ENCODE measurements around the gene TENM4. TPM values are rescaled to one million over a fixed set of nuclear protein-coding genes. Genes with fewer than 3 reads are reported as not detected.

Gene TENM4
- total RNA-seq, 1 experiment from 2014 or later = 25.0 TPM

DNA sequence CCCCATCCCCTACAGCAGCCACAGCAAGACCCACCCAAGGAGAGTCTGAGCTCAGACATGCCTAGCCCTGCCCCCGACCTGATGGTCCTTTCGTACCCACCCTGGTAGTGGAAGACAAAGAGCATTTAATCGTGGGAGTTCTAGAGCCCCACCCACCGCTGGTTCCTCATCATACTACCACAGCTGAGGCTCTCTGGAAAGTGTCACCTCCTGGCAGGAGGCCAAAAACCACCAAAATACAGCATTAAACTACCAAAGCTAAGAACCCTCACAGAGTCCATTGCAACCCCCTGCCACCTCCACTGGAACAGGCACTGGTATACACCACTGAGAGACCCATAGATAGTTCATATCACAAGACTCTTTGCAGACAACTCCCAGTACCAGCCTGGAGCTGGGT, 311.1 kb downstream of the TENM4 start:
- ChIA-PET POLR2A (no interaction called here), CTCF (no interaction called here)
- DNase-seq (ENCODE audit: low spot score) (no peak), ATAC-seq (no peak)
- H3K36me3 Mint-ChIP-seq = peaks cover 43% of the 10 kb centered on the region
- no peak overlapping the region for H3K4me3 Mint-ChIP-seq
- peaks cover 5% of the 10 kb centered on the region; the same call in 1 of the 2 replicates for H3K27me3 Mint-ChIP-seq (ENCODE audit: low read depth)
- H3K9me3 Mint-ChIP-seq = peaks cover 54% of the 10 kb centered on the region
- no peak overlapping the region for H3K27ac Mint-ChIP-seq
- H3K4me1 Mint-ChIP-seq = no peaks in the 10 kb centered on the region
- TF ChIP-seq ZNF416 (CRISPR knock-in tag; IDR thresholded peaks at IDR 0.05) (no peak), CREB1 (CRISPR knock-in tag; IDR thresholded peaks at IDR 0.05) (no peak)
- TF ChIP-seq, protein P1, sequence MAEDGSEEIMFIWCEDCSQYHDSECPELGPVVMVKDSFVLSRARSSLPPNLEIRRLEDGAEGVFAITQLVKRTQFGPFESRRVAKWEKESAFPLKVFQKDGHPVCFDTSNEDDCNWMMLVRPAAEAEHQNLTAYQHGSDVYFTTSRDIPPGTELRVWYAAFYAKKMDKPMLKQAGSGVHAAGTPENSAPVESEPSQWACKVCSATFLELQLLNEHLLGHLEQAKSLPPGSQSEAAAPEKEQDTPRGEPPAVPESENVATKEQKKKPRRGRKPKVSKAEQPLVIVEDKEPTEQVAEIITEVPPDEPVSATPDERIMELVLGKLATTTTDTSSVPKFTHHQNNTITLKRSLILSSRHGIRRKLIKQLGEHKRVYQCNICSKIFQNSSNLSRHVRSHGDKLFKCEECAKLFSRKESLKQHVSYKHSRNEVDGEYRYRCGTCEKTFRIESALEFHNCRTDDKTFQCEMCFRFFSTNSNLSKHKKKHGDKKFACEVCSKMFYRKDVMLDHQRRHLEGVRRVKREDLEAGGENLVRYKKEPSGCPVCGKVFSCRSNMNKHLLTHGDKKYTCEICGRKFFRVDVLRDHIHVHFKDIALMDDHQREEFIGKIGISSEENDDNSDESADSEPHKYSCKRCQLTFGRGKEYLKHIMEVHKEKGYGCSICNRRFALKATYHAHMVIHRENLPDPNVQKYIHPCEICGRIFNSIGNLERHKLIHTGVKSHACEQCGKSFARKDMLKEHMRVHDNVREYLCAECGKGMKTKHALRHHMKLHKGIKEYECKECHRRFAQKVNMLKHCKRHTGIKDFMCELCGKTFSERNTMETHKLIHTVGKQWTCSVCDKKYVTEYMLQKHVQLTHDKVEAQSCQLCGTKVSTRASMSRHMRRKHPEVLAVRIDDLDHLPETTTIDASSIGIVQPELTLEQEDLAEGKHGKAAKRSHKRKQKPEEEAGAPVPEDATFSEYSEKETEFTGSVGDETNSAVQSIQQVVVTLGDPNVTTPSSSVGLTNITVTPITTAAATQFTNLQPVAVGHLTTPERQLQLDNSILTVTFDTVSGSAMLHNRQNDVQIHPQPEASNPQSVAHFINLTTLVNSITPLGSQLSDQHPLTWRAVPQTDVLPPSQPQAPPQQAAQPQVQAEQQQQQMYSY (CRISPR knock-in tag; IDR thresholded peaks at IDR 0.05) = no peak
- TF ChIP-seq, protein P2, sequence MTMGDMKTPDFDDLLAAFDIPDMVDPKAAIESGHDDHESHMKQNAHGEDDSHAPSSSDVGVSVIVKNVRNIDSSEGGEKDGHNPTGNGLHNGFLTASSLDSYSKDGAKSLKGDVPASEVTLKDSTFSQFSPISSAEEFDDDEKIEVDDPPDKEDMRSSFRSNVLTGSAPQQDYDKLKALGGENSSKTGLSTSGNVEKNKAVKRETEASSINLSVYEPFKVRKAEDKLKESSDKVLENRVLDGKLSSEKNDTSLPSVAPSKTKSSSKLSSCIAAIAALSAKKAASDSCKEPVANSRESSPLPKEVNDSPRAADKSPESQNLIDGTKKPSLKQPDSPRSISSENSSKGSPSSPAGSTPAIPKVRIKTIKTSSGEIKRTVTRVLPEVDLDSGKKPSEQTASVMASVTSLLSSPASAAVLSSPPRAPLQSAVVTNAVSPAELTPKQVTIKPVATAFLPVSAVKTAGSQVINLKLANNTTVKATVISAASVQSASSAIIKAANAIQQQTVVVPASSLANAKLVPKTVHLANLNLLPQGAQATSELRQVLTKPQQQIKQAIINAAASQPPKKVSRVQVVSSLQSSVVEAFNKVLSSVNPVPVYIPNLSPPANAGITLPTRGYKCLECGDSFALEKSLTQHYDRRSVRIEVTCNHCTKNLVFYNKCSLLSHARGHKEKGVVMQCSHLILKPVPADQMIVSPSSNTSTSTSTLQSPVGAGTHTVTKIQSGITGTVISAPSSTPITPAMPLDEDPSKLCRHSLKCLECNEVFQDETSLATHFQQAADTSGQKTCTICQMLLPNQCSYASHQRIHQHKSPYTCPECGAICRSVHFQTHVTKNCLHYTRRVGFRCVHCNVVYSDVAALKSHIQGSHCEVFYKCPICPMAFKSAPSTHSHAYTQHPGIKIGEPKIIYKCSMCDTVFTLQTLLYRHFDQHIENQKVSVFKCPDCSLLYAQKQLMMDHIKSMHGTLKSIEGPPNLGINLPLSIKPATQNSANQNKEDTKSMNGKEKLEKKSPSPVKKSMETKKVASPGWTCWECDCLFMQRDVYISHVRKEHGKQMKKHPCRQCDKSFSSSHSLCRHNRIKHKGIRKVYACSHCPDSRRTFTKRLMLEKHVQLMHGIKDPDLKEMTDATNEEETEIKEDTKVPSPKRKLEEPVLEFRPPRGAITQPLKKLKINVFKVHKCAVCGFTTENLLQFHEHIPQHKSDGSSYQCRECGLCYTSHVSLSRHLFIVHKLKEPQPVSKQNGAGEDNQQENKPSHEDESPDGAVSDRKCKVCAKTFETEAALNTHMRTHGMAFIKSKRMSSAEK (CRISPR knock-in tag; IDR thresholded peaks at IDR 0.05; ENCODE audit: borderline replicate concordance) = no peak
- TF ChIP-seq, protein P3, sequence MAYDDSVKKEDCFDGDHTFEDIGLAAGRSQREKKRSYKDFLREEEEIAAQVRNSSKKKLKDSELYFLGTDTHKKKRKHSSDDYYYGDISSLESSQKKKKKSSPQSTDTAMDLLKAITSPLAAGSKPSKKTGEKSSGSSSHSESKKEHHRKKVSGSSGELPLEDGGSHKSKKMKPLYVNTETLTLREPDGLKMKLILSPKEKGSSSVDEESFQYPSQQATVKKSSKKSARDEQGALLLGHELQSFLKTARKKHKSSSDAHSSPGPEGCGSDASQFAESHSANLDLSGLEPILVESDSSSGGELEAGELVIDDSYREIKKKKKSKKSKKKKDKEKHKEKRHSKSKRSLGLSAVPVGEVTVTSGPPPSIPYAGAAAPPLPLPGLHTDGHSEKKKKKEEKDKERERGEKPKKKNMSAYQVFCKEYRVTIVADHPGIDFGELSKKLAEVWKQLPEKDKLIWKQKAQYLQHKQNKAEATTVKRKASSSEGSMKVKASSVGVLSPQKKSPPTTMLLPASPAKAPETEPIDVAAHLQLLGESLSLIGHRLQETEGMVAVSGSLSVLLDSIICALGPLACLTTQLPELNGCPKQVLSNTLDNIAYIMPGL (CRISPR knock-in tag; IDR thresholded peaks at IDR 0.05) = no peak

DNA sequence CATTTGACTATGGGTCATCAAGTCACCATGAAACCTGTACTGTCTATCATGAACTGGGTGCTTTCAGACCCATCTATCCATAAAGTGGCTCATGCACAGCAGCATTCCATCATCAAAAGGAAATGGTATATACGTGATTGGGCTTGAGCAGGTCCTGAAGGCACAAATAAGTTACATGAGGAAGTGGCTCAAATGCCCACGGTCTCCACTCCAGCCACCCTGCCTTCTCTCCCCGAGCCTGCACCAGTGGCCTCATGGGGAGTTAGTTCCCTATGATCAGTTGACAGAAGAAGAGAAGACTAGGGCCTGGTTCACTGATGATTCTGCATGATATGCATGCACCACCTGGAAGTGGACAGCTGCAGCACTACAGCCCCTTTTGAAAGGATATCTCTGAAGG, 312.5 kb downstream of the TENM4 start:
- H3K4me1 Mint-ChIP-seq = no peaks in the 10 kb centered on the region
- ChIA-PET CTCF (no interaction called here), POLR2A (no interaction called here)
- no peak for ATAC-seq
- peaks cover 54% of the 10 kb centered on the region for H3K9me3 Mint-ChIP-seq
- H3K27ac Mint-ChIP-seq = no peak overlapping the region
- no peak overlapping the region for H3K4me3 Mint-ChIP-seq
- DNase-seq (ENCODE audit: low spot score) = no peak
- peaks cover 43% of the 10 kb centered on the region for H3K36me3 Mint-ChIP-seq
- peaks cover 5% of the 10 kb centered on the region; the same call in 1 of the 2 replicates for H3K27me3 Mint-ChIP-seq (ENCODE audit: low read depth)
- TF ChIP-seq GTF2I (CRISPR knock-in tag; conservative IDR thresholded peaks at IDR 0.05) (no peak), ZNF232 (CRISPR knock-in tag; IDR thresholded peaks at IDR 0.05) (no peak), MYBL2 (CRISPR knock-in tag; IDR thresholded peaks at IDR 0.05) (no peak), MXD4 (CRISPR knock-in tag; IDR thresholded peaks at IDR 0.05; ENCODE audit: borderline replicate concordance) (no peak), ZNF138 (CRISPR knock-in tag; conservative IDR thresholded peaks at IDR 0.05) (no peak), JAZF1 (CRISPR knock-in tag; IDR thresholded peaks at IDR 0.05) (no peak)
- TF ChIP-seq, protein P4, sequence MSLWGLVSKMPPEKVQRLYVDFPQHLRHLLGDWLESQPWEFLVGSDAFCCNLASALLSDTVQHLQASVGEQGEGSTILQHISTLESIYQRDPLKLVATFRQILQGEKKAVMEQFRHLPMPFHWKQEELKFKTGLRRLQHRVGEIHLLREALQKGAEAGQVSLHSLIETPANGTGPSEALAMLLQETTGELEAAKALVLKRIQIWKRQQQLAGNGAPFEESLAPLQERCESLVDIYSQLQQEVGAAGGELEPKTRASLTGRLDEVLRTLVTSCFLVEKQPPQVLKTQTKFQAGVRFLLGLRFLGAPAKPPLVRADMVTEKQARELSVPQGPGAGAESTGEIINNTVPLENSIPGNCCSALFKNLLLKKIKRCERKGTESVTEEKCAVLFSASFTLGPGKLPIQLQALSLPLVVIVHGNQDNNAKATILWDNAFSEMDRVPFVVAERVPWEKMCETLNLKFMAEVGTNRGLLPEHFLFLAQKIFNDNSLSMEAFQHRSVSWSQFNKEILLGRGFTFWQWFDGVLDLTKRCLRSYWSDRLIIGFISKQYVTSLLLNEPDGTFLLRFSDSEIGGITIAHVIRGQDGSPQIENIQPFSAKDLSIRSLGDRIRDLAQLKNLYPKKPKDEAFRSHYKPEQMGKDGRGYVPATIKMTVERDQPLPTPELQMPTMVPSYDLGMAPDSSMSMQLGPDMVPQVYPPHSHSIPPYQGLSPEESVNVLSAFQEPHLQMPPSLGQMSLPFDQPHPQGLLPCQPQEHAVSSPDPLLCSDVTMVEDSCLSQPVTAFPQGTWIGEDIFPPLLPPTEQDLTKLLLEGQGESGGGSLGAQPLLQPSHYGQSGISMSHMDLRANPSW (CRISPR knock-in tag; conservative IDR thresholded peaks at IDR 0.05; ENCODE audit: low read depth) = no peak
- TF ChIP-seq, protein P5, sequence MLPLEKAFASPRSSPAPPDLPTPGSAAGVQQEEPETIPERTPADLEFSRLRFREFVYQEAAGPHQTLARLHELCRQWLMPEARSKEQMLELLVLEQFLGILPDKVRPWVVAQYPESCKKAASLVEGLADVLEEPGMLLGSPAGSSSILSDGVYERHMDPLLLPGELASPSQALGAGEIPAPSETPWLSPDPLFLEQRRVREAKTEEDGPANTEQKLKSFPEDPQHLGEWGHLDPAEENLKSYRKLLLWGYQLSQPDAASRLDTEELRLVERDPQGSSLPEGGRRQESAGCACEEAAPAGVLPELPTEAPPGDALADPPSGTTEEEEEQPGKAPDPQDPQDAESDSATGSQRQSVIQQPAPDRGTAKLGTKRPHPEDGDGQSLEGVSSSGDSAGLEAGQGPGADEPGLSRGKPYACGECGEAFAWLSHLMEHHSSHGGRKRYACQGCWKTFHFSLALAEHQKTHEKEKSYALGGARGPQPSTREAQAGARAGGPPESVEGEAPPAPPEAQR (CRISPR knock-in tag; IDR thresholded peaks at IDR 0.05) = no peak
- TF ChIP-seq, protein P6, sequence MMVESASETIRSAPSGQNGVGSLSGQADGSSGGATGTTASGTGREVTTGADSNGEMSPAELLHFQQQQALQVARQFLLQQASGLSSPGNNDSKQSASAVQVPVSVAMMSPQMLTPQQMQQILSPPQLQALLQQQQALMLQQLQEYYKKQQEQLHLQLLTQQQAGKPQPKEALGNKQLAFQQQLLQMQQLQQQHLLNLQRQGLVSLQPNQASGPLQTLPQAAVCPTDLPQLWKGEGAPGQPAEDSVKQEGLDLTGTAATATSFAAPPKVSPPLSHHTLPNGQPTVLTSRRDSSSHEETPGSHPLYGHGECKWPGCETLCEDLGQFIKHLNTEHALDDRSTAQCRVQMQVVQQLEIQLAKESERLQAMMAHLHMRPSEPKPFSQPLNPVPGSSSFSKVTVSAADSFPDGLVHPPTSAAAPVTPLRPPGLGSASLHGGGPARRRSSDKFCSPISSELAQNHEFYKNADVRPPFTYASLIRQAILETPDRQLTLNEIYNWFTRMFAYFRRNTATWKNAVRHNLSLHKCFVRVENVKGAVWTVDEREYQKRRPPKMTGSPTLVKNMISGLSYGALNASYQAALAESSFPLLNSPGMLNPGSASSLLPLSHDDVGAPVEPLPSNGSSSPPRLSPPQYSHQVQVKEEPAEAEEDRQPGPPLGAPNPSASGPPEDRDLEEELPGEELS (CRISPR knock-in tag; IDR thresholded peaks at IDR 0.05) = no peak
- TF ChIP-seq, protein P7, sequence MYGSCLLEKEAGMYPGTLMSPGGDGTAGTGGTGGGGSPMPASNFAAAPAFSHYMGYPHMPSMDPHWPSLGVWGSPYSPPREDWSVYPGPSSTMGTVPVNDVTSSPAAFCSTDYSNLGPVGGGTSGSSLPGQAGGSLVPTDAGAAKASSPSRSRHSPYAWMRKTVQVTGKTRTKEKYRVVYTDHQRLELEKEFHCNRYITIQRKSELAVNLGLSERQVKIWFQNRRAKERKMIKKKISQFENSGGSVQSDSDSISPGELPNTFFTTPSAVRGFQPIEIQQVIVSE (CRISPR knock-in tag; IDR thresholded peaks at IDR 0.05; ENCODE audit: borderline replicate concordance) = no peak
- TF ChIP-seq, protein P8, sequence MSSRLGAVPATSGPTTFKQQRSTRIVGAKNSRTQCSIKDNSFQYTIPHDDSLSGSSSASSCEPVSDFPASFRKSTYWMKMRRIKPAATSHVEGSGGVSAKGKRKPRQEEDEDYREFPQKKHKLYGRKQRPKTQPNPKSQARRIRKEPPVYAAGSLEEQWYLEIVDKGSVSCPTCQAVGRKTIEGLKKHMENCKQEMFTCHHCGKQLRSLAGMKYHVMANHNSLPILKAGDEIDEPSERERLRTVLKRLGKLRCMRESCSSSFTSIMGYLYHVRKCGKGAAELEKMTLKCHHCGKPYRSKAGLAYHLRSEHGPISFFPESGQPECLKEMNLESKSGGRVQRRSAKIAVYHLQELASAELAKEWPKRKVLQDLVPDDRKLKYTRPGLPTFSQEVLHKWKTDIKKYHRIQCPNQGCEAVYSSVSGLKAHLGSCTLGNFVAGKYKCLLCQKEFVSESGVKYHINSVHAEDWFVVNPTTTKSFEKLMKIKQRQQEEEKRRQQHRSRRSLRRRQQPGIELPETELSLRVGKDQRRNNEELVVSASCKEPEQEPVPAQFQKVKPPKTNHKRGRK (CRISPR knock-in tag; IDR thresholded peaks at IDR 0.05; ENCODE audit: borderline replicate concordance) = no peak

All from WTC11 (cell line).